Neutrophil (primary cell): ENCODE results near the gene DIS3L2.

Source experiments
- H3K27ac ChIP-seq: fragments of 200-600 bp; sonication (generic); 2 replicates; pipeline ENCODE4 v1.5.1; 2016; ENCODE audit warnings: mild to moderate bottlenecking, moderate library complexity
- H3K27me3 ChIP-seq: fragments of 200-600 bp; sonication (generic); 2 replicates; pipeline ENCODE4 v1.6.0; 2016; ENCODE audit warnings: mild to moderate bottlenecking
- H3K36me3 ChIP-seq: fragments of 200-600 bp; sonication (generic); 2 replicates; pipeline ENCODE4 v1.5.1; 2017
- H3K4me1 ChIP-seq, 2 experiments: fragments of 200-600 bp in 1 of 2; sonication (generic) in 1 of 2; 1 replicate in 1 of 2; 2 replicates in 1 of 2; pipeline versions ENCODE4 v1.5.1 to v1.6.1; 2013 to 2016; ENCODE audit warnings: low read depth in 1 of 2, low read length in 1 of 2, mild to moderate bottlenecking in 1 of 2, moderate library complexity in 1 of 2; ENCODE audit not compliant: control insufficient read depth in 1 of 2, insufficient read depth in 1 of 2
- H3K4me3 ChIP-seq, 2 experiments: fragments of 200-600 bp in 1 of 2; sonication (generic) in 1 of 2; 1 replicate in 1 of 2; 2 replicates in 1 of 2; pipeline ENCODE4 v1.5.1; 2013 to 2016; ENCODE audit warnings: low read depth in 1 of 2, low read length in 1 of 2, mild to moderate bottlenecking in 1 of 2, moderate library complexity in 1 of 2
- H3K9me3 ChIP-seq: fragments of 200-600 bp; sonication (generic); 2 replicates; pipeline ENCODE4 v1.5.1; 2016
- TF ChIP-seq, protein P1 (sequence below): fragments of 200-600 bp; sonication (generic); IDR thresholded peaks from 2 replicates; pipeline ENCODE4 v1.5.1; 2016; ENCODE audit warnings: antibody characterized with exemption

The DIS3L2 gene

DNA sequence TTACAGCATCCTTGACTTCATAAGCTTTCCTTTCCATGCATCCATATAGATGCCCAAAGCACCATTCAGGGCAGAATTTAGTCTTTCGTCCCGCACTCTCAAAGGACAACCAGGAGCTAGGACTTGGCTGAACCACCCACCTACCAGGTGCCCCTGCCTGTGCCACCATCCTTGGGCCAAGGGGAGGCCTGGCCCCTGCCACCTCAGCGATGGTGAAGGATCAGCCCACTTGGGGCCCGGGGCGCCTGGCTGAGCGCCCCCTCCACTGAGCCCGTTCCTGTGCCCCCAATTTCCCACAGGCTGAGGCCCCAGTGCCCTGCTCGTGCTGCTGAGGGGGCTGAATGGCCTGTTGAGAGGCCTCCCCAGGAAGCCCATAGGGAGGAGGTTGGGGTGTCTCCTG, 383.7 kb downstream of the DIS3L2 start:
- Histone ChIP-seq H3K27me3 (peaks cover 76% of the 10 kb centered on the region), H3K4me3 (no peak overlapping the region), H3K36me3 (no peaks in the 10 kb centered on the region), H3K9me3 (no peaks in the 10 kb centered on the region), H3K4me1 (no peaks in the 10 kb centered on the region), H3K27ac (no peak overlapping the region)
- TF ChIP-seq, protein P1, sequence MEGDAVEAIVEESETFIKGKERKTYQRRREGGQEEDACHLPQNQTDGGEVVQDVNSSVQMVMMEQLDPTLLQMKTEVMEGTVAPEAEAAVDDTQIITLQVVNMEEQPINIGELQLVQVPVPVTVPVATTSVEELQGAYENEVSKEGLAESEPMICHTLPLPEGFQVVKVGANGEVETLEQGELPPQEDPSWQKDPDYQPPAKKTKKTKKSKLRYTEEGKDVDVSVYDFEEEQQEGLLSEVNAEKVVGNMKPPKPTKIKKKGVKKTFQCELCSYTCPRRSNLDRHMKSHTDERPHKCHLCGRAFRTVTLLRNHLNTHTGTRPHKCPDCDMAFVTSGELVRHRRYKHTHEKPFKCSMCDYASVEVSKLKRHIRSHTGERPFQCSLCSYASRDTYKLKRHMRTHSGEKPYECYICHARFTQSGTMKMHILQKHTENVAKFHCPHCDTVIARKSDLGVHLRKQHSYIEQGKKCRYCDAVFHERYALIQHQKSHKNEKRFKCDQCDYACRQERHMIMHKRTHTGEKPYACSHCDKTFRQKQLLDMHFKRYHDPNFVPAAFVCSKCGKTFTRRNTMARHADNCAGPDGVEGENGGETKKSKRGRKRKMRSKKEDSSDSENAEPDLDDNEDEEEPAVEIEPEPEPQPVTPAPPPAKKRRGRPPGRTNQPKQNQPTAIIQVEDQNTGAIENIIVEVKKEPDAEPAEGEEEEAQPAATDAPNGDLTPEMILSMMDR = no peak

DNA sequence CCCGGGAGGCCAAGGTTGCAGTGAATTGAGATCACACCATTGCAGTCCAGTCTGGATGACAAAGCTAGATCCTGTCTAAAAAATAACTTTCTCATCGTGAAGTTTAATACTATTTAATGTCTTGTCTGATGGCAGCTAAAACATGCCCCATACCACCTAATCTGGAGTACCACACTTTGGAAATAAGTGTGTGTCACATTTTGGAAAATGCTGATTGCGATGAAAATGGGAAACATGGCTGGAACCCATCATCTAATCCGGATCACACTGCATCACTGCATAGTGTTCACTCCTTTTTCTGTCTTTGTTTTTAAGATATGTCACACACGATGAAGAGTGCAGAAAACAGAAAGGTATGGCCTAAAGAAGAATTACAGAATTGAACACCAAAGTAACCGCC, 385.9 kb downstream of the DIS3L2 start:
- TF ChIP-seq, protein P1 = no peak
- Histone ChIP-seq H3K4me1 (no peaks in the 10 kb centered on the region), H3K27ac (no peak overlapping the region), H3K4me3 (no peak overlapping the region), H3K9me3 (no peaks in the 10 kb centered on the region), H3K27me3 (peaks cover 89% of the 10 kb centered on the region), H3K36me3 (no peaks in the 10 kb centered on the region)

DNA sequence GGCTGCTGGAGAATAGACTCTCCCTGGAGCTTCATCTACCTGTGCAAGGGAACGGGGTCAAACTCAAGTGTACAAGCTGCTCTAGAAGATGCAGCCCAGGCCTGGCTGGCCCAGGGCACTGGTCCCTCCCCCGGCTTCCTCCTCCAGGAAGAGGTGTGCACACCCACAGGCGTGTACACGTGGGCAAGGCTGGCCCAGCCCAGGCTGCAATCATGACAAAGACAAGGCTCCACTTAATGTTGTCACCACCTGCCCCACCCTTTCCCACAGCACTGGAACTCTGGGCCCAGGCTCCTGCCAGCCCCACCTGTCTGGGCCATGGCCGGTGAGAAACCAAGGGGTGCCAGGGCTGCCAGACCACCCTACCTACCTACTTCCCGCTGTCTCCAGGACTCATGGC, 387.4 kb downstream of the DIS3L2 start:
- Histone ChIP-seq H3K36me3 (no peaks in the 10 kb centered on the region), H3K27me3 (peaks cover 89% of the 10 kb centered on the region), H3K9me3 (no peaks in the 10 kb centered on the region), H3K27ac (no peak overlapping the region), H3K4me3 (no peak overlapping the region), H3K4me1 (no peaks in the 10 kb centered on the region)
- TF ChIP-seq, protein P1 = no peak

DNA sequence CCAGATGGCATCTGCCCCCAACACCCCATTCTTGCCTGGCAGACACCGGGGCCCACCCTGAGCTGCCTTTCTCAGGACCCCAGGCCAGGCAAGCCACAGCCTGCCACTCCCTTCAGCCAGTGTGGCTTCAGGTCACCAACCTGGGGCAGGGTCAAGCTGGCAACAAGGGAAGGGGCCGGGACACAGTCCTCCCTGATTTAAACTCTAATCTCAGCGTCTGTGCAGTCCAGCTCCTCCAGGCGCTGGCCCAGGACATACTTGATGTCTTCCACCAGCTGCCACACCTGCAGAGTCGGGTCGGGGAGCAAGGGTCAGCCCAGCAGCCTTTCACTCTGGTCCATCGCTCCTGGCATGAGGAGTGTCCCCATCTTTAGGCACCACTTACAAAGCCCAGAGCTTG, 388.0 kb downstream of the DIS3L2 start:
- Histone ChIP-seq H3K4me3 (no peak overlapping the region), H3K9me3 (no peaks in the 10 kb centered on the region), H3K36me3 (no peaks in the 10 kb centered on the region), H3K4me1 (no peaks in the 10 kb centered on the region), H3K27ac (no peak overlapping the region), H3K27me3 (peaks cover 89% of the 10 kb centered on the region)
- TF ChIP-seq, protein P1 = no peak

DNA sequence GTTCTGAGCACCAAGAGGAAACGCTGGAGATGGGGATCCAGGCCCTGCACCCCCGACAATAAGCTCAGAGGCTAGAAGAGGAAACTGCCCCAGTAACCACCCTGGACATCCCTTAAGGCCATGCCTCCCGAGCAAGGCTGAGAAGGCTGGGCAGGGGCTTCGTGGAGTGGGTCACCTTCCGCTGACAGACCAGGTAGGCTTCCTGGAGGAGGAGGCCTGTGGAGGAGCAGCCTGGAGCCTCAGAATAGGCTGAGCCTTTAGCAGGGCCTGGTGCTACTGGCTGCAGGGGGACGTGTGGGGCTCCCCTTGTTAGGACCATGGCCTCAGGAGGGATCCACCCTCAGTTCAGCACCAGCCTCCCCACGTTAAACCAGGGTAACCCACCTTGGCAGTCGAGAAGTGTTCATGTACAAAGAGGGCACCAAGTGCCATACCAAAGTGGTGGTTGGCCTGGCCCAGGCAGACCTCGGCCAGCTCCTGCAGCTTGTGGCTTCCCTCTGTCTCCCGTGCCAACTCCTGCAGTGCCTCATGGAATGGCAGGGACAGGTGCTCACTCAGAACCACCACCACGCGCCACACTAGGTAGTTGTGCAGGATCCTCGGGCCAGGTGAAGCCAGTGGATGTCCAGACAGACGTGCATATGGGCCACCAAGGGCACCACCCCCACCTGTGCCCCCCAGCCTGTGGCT, 388.6 kb downstream of the DIS3L2 start:
- Histone ChIP-seq H3K9me3 (no peaks in the 10 kb centered on the region), H3K4me3 (no peak overlapping the region), H3K36me3 (no peaks in the 10 kb centered on the region), H3K27ac (no peak overlapping the region), H3K27me3 (peaks cover 89% of the 10 kb centered on the region), H3K4me1 (no peaks in the 10 kb centered on the region)
- TF ChIP-seq, protein P1 = no peak
